ENCODE results near the gene CYLD. TPM values are rescaled to one million over a fixed set of nuclear protein-coding genes. Genes with fewer than 3 reads are reported as not detected.

The CYLD gene
- total and polyA plus RNA-seq, 12 donors, result 10.3 to 61.7 (median 37.1) TPM

- ATAC-seq, result no peak
- Histone ChIP-seq H3K9me3 (no peaks in the 10 kb centered on the region), H3K36me3 (no peaks in the 10 kb centered on the region), H3K27me3 (peaks cover 0 to 6% (median 0%) of the 10 kb centered on the region in 7 donors), H3K4me1 (no peaks in the 10 kb centered on the region), H3K27ac (no peak overlapping the region), H3K4me3 (no peak overlapping the region)
- DNase-seq, result no peak
- no peak for TF ChIP-seq CTCF (IDR thresholded peaks at IDR 0.05)
- 87 to 94% methylated on average over 8 of the region's 8 CpGs for WGBS, 2 donors
- intact Hi-C loops (cut with DNase I), result no loop called here
These were observed 76.5 kb downstream of the CYLD start for GRCh38 chr16:50818380-50818779.

GRCh38 chr16:50819706-50820105, 77.8 kb downstream of the CYLD start:
- no peak for ATAC-seq
- TF ChIP-seq CTCF (IDR thresholded peaks at IDR 0.05), result no peak

GRCh38 chr16:50820225-50820624, 78.3 kb downstream of the CYLD start:
- 93 to 94% methylated on average over 5 of the region's 5 CpGs for WGBS, 2 donors
- Histone ChIP-seq H3K9me3 (peaks cover 0 to under 1% (median 0%) of the 10 kb centered on the region in 11 donors), H3K4me3 (no peak overlapping the region), H3K36me3 (no peaks in the 10 kb centered on the region), H3K27me3 (peaks cover 0 to 6% (median 0%) of the 10 kb centered on the region in 7 donors), H3K27ac (no peak overlapping the region), H3K4me1 (no peaks in the 10 kb centered on the region)
- ATAC-seq (no peak), DNase-seq (no peak)
- TF ChIP-seq CTCF (IDR thresholded peaks at IDR 0.05), result no peak
- intact Hi-C loops (cut with DNase I), result no loop called here

More at GRCh38 chr16:50819706-50820105, 77.8 kb downstream of the CYLD start:
- DNase-seq, result no peak
- Histone ChIP-seq H3K27me3 (peaks cover 0 to 6% (median 0%) of the 10 kb centered on the region in 7 donors), H3K27ac (no peak overlapping the region), H3K9me3 (no peaks in the 10 kb centered on the region), H3K36me3 (no peaks in the 10 kb centered on the region), H3K4me1 (no peaks in the 10 kb centered on the region), H3K4me3 (no peak overlapping the region)
- 90 to 92% methylated on average over 6 of the region's 6 CpGs for WGBS, 2 donors
- intact Hi-C loops (cut with DNase I), result no loop called here

- Histone ChIP-seq H3K36me3 (no peaks in the 10 kb centered on the region), H3K9me3 (peaks cover 0 to 4% (median 0%) of the 10 kb centered on the region in 11 donors), H3K4me1 (no peaks in the 10 kb centered on the region), H3K4me3 (no peak overlapping the region), H3K27me3 (peaks cover 0 to 6% (median 0%) of the 10 kb centered on the region in 7 donors), H3K27ac (no peak overlapping the region)
- DNase-seq (no peak), ATAC-seq (no peak)
- 82 to 86% methylated on average over 6 of the region's 6 CpGs for WGBS, 2 donors
- intact Hi-C loops (cut with DNase I), result no loop called here
- no peak for TF ChIP-seq CTCF (IDR thresholded peaks at IDR 0.05)
These were observed 79.7 kb downstream of the CYLD start for GRCh38 chr16:50821586-50821985.
